GM19372 (cell line): ENCODE results near the gene SLC24A4.
A peak's percentile ranks its signal among the peaks of the same experiment; 100 is the strongest.

Experiments
- ATAC-seq: cut with Tn5 transposase; IDR thresholded peaks from one replicate; pipeline ENCODE4 v1.9.1; 2021; ENCODE audit warnings: mild to moderate bottlenecking, low read depth, moderate library complexity; ENCODE audit not compliant: unreplicated experiment

Gene SLC24A4

DNA sequence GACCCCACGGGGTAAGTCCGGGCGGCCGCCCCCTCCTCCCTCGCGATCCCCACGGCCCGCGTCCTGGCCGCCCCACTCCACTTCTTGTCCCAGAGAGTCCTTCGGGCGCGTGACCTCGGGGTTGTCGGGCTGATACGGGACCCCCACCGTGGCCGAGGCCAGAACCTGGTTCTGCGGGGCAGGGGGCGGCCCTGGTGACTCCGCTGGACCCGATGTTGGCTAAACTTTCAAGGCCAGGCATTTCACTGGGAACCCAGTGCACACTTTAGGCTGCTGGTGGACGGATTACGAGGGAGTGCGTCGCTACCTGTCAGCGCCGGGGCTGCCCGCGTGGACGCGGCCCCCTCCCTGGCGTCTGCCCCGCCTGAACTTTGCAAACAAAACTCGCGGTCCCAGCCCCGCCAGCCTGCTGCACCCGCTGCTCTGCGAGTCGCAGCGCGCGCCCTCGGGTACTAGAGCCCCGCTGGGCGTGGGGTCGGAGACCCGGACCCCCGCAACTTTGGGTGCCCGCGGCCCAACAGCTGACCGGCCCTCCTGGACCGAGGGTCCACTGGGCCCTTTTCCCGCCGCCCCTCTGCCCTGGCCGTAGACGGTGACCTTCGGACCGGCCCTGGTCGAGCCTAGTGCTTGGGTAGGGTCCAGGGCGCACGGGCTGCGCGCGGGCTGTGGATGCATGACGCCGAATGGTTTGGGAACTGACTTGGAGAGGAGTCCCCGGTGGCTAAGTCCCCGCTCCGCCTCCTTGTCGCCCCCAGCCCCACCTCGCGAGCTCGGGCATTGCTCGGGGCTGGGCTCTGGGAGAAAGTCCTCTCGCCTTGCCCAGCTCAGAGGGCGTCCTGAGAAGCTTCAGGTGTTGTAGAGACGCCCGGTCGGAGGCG lies 191.2 kb downstream of the SLC24A4 start:
- peak; percentile 35 for ATAC-seq

DNA sequence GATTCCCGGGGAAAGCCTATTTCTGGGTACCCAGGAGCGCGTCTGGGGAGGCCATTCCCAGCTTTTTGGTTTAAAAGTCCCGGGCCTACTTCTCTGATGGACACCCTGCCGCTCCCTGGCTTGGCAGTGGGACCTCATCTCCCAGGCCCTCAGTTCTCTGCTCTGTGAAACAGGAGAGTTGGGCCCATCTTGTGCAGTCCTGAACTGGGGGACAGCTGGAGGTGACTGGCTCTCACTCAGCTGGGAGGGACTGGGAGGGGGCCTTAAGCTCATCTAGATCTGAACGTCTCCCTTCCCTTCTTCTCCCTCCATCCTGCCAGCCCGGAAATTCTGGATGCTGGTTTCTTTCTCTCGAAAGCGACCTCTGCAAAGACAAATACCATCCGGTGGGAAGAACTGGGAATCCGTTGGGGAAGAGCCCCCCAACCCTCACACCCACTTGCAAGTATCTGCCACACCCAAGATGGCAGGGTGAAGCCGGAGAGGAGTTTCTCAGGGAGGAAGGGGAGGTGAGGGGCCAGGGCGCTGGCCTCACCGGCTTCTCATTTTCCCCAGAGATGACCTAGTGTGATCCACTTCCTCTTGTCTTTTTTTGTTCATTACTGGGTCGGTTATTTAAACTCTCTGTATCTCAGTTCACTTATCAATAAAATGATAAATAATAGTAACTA lies 192.0 kb downstream of the SLC24A4 start:
- no peak for ATAC-seq

DNA sequence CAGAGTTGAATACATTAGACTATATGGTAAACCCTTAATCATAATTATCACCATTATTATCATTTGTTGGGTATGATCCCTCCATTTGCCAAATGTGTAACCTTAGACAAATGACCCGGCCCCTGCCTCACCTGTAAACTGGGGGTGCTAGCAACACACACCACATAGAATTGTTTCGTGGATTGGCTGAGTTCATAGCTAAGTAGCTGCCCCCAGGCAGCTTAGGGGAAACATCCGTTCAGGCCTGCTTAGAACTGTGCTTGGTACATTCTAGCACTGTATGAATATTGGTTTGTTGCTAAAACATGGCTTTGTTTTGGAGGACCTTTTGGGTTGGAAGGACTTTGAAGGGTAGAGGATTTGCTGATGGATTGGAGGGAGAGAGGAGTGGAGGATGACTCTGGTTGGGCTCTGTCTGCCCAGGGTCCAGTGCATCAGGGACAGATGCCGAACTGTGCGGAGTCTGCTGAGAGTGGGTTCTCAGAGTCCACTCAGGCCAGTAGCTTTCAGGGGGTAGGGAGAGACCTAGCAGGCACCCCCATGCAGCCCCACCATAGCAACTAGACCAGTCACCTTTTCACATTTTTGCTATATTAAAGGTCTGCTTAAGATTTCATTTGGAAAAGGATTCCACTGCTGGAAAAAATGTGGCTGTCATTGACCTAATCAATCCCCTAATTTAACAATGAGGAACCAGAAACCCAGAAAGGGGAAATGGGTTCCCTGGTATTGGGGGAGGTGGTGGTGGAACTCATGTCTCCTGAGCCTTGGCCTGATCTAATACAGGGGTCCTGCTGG lies 192.8 kb downstream of the SLC24A4 start:
- ATAC-seq, result no peak

DNA sequence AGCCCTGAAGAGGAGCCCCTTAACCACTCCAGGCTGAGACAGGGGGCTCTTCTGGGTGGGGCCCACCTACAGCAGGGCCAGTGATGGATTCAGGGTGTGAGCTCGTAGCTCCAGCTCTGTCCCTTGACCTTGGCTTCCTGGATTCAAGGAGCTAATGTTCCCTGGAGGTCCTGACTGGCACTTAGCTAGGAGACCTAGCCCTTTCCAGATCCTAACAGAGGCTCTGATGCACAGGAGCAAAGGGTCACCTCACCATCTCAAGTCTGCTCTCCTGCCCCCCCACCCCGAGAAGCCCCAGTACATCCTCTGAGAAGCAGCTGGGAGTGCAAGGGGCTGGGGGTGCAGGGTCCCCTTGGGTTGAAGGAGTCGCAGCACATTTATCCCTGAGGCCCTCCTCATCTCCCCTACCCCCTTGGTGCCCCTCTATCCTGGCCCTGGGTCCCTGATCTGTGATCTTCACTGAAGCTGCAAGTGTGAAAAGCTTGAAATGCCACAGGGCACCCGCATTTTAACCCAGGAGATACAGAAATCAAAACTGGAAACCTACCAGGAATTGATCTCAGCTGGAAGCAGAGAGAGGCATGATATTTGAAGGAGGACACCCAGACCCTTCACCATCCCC lies 193.5 kb downstream of the SLC24A4 start:
- ATAC-seq, result no peak

DNA sequence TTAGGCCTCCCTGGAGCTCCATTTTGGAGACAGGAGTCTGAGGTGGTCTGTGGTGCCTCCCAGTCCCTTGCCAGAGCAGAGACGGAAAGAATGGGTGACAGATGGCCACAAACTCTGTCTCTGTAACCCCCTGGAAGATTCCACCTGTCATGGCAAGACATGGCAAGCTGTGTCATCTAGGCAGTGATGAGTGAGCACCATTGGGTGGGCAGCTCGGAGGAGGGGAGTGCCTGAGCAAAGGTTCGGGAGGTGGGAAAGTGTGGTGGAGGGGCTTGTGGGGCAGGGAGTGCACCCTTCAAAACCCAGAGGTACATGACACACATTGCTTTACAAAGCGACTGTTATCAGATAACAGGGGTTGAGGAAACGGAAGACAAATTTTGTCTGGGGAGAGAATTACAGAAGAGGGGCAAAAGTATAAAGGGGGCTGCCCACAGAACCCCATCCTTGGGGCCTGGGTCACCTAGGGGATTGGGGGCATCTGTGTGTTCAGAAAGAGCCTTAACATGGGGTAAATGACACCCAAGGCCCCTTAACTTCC lies 194.1 kb downstream of the SLC24A4 start:
- ATAC-seq, result no peak

DNA sequence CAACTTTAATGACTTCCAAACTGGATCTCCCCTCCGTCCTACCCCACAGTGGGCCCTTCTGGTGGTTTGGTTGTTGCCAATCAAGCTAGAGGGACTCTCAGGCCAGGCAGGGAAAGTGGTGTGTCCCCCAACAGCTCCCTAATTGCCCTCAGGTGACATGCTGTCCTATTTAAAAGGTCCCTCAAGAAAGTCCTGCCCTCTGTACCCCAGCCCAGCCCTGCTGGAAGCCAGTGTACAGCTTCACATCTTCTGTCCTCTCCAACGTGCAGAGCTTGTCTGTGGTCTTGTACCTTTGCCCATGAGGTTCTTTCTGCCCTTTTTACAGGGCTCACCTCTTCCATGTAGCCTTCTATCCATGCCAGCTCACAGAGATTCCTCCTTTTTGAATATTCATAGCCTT lies 194.8 kb downstream of the SLC24A4 start:
- ATAC-seq, result no peak

DNA sequence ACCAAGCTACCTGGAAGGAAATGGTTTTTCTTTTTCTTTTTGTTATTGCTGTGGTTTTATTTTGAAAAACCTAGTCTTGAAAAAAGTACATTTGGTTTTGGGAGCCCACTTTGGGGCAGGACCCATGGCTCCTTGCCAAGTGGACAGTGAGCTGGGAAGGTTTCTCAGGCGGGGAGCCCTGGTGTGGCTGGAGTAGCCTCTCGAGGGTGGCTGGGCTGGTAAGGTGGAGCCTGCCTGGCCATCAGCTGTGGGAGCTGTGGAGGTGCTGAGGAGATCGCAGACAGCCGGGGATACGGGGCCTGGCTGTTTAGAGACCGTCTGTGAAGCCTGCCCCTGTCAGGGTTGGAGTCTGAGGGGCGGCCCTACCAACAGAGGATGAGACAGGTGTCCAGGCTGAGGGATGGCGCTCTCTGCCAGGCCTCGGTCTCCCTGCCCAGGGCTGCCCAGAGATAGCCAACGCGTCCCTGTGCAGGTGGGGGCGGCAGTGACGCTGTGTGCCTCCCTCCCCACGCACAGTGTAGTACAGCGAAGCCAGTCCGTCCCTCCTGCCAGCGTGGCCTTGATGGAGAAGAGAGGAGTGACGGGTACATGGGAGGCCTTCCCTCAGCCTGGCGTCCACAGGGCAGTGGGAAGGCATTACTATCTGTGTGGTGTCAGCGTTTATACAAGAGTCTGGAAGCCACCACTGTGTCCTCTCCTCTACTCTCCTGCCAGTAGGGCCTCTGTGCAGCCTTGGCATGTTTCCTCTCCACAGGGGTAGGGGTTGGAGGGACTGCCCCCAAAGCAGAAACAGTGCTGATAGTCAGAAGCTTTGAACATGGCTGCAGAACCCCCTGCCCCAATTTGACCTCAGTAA lies 196.5 kb downstream of the SLC24A4 start:
- ATAC-seq, result no peak

DNA sequence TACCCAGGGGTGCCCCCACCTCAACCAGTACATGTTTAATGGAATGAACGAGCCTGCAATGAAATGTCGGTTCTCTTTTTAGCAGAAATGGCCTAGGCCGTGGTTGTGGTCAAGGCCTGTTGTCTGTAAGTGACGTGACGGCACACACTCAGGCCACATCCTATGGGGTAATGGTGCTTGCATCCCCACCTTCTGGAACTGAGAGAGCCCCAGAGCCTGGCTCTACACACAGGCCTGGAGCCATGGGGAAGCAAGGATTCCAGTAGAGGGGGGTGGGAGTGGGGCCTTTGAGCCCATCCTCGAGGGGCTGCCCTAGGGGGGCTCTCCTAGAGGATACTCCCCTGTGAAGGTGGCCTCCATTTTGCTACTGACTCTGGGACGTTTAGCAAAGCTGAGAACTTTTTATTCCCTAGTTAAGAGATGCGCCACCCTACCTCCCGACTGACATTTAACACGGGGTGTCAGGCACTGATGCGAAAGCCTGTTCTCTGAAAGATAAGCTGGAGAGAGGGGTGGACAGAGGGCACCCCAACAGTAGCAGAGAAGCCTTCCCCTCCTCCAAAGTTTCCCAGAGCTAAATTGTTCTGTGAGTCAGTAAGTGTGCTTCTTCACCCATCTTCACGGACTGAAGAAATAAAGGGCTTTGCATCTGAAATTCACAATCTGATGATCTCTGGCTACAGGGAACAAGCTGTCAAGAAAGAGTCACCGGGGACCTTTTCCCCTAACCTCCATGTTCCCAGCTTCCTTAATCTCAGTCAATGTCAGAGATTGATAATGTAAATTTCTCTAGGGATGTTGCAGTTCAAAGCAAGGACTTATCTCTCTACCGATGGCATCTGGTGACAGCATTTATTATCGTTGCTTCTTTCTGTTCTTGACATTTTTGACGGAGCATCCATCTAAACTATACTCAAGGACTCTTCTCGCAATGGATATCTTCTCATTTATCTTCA lies 197.4 kb downstream of the SLC24A4 start:
- ATAC-seq, result peak; percentile 62

DNA sequence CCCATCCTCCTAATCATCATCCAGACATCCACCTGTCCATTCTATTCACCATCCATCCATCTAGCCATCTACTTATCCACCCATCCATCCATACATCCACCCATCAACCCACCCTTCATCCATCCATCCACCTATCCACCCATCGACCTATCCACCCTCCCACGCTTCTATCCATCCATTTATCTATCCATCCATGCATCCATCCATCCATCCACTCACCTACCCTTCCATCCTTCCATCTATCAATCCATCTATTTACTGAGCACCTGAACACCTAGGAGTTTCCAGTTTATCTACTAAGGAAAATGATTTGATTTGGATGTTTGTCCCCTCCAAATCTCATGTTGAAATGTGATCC lies 198.1 kb downstream of the SLC24A4 start:
- ATAC-seq, result no peak

DNA sequence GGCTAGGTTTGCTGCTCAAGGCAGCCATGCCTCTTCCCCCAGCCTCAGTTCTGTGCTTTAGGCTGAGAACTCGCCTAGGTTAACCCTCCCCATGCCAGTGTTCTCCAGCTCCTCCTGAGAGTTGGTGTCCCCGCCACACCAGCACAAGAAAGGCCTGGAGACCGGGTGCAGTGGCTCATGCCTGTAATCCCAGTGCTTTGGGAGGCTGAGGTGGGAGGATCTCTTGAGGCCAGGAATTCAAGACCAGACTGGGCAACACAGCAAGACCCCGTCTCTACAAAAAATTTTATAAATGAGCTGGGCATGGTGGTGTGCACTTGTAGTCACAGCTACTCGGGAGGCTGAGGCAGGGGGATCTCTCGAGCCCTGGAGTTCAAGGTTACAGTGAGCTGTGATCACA lies 200.8 kb downstream of the SLC24A4 start:
- ATAC-seq, result no peak

DNA sequence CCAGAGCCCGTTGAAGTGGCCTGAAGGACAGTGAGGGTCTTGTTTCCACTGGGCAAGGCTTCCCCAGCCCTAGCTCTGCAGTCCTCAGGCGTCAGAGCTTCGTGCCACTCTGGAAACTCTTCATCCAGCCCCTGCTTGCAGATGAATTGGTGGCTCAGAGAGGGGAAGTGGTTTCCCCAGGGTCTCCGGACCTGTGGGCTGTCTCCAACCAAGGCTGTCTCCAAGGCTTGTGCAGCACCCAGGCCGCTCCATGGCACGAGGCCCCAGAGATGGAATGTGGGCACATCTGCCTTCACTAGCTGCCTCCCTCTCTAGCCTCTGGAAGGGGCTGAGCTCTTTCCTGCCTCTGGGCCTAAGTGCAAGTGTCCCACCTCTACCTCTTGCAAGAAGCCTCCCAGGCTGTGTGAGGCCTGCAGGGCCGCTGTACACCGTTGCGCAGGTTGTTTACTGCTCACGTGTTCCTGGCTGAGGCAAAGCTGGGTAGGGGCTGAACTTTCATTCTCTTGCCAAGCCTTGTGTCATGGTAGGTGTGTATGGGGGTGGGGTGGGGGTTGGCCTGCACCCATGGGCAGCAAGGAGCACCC lies 201.7 kb downstream of the SLC24A4 start:
- no peak for ATAC-seq

DNA sequence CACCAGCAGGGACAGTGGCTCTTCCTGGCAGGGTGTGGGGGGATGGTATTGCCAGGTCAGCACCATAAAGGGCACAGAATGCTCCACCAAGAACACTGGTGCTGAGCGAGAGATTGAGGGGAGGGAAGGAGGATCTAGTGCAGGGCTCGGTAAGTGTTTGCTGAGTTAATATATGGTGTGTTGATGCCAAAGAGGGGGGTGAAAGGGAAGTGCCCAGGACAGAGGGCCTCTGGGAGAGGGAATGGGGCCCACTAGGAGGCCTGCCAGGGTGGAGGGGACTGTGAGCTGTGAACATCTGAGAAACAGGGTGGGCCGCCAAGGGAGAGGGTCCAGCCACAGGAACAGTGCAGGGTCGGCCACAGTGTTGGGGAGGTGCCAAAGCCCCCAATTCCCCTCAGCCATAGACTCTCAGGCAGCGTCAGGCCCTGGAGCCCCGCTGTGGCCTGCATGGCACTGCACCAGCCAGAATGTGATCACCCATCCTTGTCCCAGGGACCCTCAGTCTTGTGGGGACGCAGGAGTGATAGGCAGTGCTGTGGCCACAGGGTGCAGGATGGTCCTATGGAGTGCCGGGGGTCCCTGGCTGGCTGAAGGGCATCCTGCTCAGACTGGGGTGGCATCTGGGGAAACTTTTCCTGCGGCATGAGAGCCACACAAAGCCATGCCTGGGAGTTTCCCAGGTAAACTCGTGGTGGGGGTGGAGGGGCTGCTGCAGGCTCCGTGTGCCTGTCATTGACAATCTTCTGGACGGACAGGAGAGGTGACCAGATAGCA lies 202.5 kb downstream of the SLC24A4 start:
- ATAC-seq, result no peak

DNA sequence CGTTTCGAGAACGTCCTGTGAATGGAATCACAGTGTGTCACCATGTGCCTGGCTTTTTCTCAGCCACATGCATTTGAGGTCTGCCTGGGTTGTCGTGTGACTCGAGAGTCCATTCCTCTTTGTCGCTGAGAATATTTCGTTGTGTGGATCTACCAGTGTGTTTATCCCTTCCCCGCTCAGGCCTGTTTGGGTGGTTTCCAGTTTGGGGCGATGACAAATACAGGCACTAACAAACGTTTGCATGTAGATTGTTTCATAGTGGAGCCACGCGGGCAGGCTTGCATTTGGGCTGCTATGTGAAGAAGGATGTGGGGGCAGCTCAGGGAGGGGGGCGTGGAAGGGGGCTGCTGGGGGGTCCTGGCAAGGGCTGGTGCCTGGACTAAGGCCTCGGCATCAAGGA lies 204.8 kb downstream of the SLC24A4 start:
- ATAC-seq, result no peak

DNA sequence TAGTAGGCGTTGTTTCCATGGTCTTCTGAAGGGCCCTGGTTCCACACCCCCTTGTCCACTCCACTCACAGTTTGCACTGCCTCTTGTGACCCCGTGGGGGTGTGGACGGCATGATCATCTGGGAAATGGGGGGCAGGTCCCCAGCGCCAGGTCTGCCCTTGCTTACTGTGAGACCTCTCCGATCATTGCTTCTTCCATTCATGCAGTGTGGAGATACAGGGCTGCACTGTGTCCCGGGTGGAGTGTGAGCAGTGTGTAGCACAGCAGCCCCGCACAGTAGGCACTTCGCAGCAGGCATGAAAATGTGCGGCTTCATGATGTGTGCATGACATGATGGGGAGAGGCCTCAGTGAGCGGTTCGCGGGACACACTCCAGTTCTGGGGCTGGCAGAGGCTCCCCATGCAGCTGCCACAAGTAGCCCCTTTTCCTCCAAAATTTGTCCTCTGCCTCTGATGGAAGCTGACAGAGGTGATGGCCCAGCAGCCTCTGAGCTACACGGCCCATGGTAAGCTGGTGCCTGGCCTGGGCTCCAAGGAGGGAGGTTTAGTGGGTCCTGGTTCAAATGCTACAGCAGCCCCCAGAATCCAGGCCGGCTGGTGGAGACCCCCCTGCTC lies 205.6 kb downstream of the SLC24A4 start:
- no peak for ATAC-seq

DNA sequence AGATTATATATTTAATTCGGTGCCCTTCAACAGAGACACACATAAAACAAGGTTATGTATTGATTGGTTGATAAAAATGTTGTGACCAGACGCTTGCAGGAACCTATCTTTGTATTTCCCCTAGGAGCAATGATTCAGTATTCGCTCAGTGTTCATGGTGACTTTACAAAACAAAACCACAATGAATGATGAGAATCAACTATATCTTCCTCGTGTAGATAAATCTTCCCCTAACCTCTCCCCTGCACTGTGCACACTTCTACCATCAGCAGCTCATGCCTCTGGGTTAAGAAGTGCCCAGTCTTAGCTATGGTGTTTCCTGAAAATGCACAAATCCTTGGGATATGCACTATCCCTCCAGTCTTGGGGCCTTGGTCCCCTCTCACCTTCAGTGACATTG lies 206.9 kb downstream of the SLC24A4 start:
- ATAC-seq, result no peak

DNA sequence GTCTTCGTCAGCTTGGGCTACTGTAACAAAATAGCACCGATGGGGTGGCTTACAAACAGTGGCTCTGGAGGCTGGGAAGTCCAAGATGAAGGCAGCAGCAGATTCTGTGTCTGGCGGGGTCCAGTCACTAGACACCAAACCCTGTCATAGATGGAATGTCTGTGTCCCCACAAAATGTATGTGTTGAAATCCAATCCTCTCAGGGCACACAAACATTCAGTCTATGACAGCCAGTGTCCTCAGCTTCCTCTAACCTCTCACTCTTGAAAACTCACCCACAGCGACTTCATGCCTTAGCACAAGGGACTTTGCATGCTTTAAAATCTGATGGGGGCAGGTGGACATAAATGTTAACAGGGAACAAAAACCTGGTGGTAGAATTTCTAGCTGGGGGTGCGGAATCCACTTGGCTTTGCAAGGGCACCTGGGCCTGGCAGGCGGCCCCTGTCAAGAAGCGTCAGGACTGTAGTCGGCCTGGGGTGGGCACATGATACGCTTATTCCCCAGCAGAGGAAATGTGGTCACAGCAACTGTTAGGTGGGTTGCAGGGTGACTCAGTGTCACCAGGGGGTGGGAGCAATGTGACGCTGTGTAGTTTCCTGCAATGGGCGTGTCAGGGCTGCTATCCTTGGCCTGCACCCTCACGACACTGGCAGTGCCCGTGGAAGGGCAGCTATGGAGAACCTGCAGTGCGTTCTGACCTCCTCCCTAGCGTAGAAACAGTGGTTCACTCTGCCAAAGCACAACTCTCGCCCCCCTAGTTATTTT lies 208.3 kb downstream of the SLC24A4 start:
- no peak for ATAC-seq
